Trophoblast cell (in vitro differentiated cells and primary cell): ENCODE data around the gene LYVE1.

ENCODE experiments used
- DNase-seq, 2 donors: peaks; one replicate each; pipeline ENCODE4 v3.0.0-alpha.2; 2016
- H2AFZ ChIP-seq: 2 replicates; pipeline ENCODE4 v1.6.1; 2013; ENCODE audit warnings: low read length, moderate library complexity, mild to moderate bottlenecking; ENCODE audit not compliant: insufficient read depth, poor library complexity
- H2AK5ac ChIP-seq: 2 replicates; pipeline ENCODE4 v1.6.1; 2013; ENCODE audit warnings: mild to moderate bottlenecking, low read length
- H2BK120ac ChIP-seq: 2 replicates; pipeline ENCODE4 v1.6.1; 2013; ENCODE audit warnings: low read length, mild to moderate bottlenecking, moderate library complexity; ENCODE audit not compliant: insufficient read depth, poor library complexity
- H2BK12ac ChIP-seq: 2 replicates; pipeline ENCODE4 v1.6.1; 2013; ENCODE audit warnings: mild to moderate bottlenecking, low read length, moderate library complexity
- H2BK5ac ChIP-seq: 2 replicates; pipeline ENCODE4 v1.6.1; 2013; ENCODE audit warnings: low read length, low read depth, moderate library complexity, mild to moderate bottlenecking; ENCODE audit not compliant: poor library complexity
- H3K14ac ChIP-seq: 2 replicates; pipeline ENCODE4 v1.6.1; 2013; ENCODE audit warnings: mild to moderate bottlenecking, low read length
- H3K18ac ChIP-seq: 2 replicates; pipeline ENCODE4 v1.6.1; 2013; ENCODE audit warnings: mild to moderate bottlenecking, low read length
- H3K23ac ChIP-seq: 2 replicates; pipeline ENCODE4 v1.6.1; 2013; ENCODE audit warnings: low read length
- H3K27ac ChIP-seq: 2 replicates; pipeline ENCODE4 v1.5.1; 2013; ENCODE audit warnings: low read depth, mild to moderate bottlenecking, inconsistent platforms, low read length, moderate library complexity
- H3K27me3 ChIP-seq: 2 replicates; pipeline ENCODE4 v1.6.1; 2013; ENCODE audit warnings: inconsistent platforms, mild to moderate bottlenecking, low read length, moderate library complexity; ENCODE audit not compliant: insufficient read depth
- H3K36me3 ChIP-seq, 2 experiments: 1 replicate in 1 of 2; 2 replicates in 1 of 2; pipeline ENCODE4 v1.6.1; 2013; ENCODE audit warnings: low read length in 2 of 2, mild to moderate bottlenecking in 2 of 2, moderate library complexity in 1 of 2; ENCODE audit not compliant: insufficient read depth in 2 of 2, control insufficient read depth in 1 of 2
- H3K4ac ChIP-seq: 2 replicates; pipeline ENCODE4 v1.6.1; 2013; ENCODE audit warnings: low read depth, mild to moderate bottlenecking, low read length, moderate library complexity
- H3K4me1 ChIP-seq, 2 experiments: 1 replicate in 1 of 2; 2 replicates in 1 of 2; pipeline ENCODE4 v1.6.1; 2013; ENCODE audit warnings: low read length in 2 of 2, mild to moderate bottlenecking in 2 of 2, moderate library complexity in 1 of 2; ENCODE audit not compliant: insufficient read depth in 2 of 2, control insufficient read depth in 1 of 2
- H3K4me2 ChIP-seq: 2 replicates; pipeline ENCODE4 v1.6.1; 2013; ENCODE audit warnings: inconsistent platforms, mild to moderate bottlenecking, low read length, moderate library complexity
- H3K4me3 ChIP-seq: 2 replicates; pipeline ENCODE4 v1.5.1; 2013; ENCODE audit warnings: mild to moderate bottlenecking, low read depth, low read length, inconsistent platforms
- H3K79me1 ChIP-seq: one replicate; pipeline ENCODE4 v1.6.1; 2013; ENCODE audit warnings: low read length
- H3K79me2 ChIP-seq: 2 replicates; pipeline ENCODE4 v1.6.1; 2013; ENCODE audit warnings: low read length, mild to moderate bottlenecking; ENCODE audit not compliant: control insufficient read depth, insufficient read depth, poor library complexity
- H3K9ac ChIP-seq: 2 replicates; pipeline ENCODE4 v1.6.1; 2013; ENCODE audit warnings: mild to moderate bottlenecking, low read length
- H3K9me3 ChIP-seq: 2 replicates; pipeline ENCODE4 v1.6.1; 2013; ENCODE audit warnings: low read depth, mild to moderate bottlenecking, control low read depth, inconsistent platforms, low read length; ENCODE audit not compliant: insufficient read depth
- H4K12ac ChIP-seq: 2 replicates; pipeline ENCODE4 v1.6.1; 2013; ENCODE audit warnings: low read depth, mild to moderate bottlenecking, low read length, moderate library complexity
- H4K8ac ChIP-seq: 2 replicates; pipeline ENCODE4 v1.6.1; 2013; ENCODE audit warnings: low read depth, mild to moderate bottlenecking, low read length, moderate library complexity
- H4K91ac ChIP-seq: one replicate; pipeline ENCODE4 v1.6.1; 2013; ENCODE audit warnings: low read depth, mild to moderate bottlenecking, low read length, moderate library complexity
- WGBS: extraction: QIAGEN DNeasy Blood & Tissue Kit; methylation state at CpG from one replicate; pipeline ENCODE4 v1.1.7; 2013; ENCODE audit warnings: missing lambda C conversion rate; ENCODE audit not compliant: insufficient read length, insufficient coverage; ENCODE audit errors: extremely low coverage; 5-methylcytosine and 5-hydroxymethylcytosine counted together

Gene LYVE1

DNA sequence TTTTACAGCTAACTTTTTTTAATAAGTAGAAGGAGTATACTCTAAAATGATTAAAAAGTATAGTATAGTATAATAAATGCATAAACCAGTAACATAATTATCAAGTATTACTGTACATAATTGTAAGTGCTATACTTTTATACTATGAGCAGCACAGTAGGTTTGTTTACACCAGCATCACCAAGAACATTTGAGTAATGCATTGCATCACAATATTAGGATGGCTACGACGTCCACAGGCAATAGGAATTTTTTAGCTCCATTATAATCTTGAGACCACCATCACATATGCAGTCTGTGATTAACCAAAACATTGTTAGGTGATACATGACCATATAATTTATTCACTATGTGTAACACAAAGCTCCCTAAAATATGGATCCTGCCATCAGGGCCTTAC, 47.9 kb downstream of the LYVE1 start:
- WGBS: no CpG with 5 or more reads among the region's 2 CpGs

DNA sequence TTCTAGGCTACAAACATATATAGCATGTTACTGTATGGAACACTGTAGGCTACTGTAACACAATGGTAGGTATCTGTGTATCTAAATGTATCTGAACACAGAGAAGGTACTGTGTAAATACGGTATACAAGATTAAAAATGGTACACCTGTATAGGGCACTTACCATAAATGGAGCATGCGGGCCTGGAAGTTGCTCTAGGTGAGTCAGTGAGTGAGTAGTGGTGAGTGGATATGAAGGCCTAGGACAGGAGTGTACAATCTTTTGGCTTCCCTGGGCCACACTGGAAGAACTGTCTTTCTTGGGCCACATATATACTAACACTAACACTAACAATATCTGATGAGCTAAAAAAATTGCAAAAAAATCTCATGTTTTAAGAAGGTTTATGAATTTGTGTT, 48.8 kb downstream of the LYVE1 start:
- H3K79me2 ChIP-seq: no peaks in the 10 kb centered on the region
- no peak overlapping the region for H2BK5ac ChIP-seq
- WGBS: no CpG with 5 or more reads among the region's 2 CpGs
- H3K14ac ChIP-seq: no peak overlapping the region
- no peaks in the 10 kb centered on the region for H3K9me3 ChIP-seq
- H3K27ac ChIP-seq: no peak overlapping the region
- no peak overlapping the region for H3K18ac ChIP-seq
- no peak overlapping the region for H4K91ac ChIP-seq
- no peak overlapping the region for H2AK5ac ChIP-seq
- DNase-seq: no peak
- no peak overlapping the region for H2BK120ac ChIP-seq
- no peaks in the 10 kb centered on the region for H3K27me3 ChIP-seq
- no peak overlapping the region for H3K9ac ChIP-seq
- H3K79me1 ChIP-seq: no peaks in the 10 kb centered on the region
- H3K4me1 ChIP-seq: no peaks in the 10 kb centered on the region
- no peak overlapping the region for H2AFZ ChIP-seq
- no peak overlapping the region for H3K4me3 ChIP-seq
- H2BK12ac ChIP-seq: no peak overlapping the region
- peaks cover 5 to 6% of the 10 kb centered on the region in 2 experiments for H3K36me3 ChIP-seq
- no peak overlapping the region for H3K4me2 ChIP-seq
- no peak overlapping the region for H3K23ac ChIP-seq
- H3K4ac ChIP-seq: no peak overlapping the region
- H4K12ac ChIP-seq: no peak overlapping the region
- no peak overlapping the region for H4K8ac ChIP-seq

More for the DNA sequence above, 47.9 kb downstream of the LYVE1 start:
- Histone ChIP-seq H3K23ac (no peak overlapping the region), H3K14ac (no peak overlapping the region), H3K36me3 (peaks cover 5 to 6% of the 10 kb centered on the region in 2 experiments), H2BK12ac (no peak overlapping the region), H3K18ac (no peak overlapping the region), H3K79me1 (no peaks in the 10 kb centered on the region), H3K27ac (no peak overlapping the region), H2AK5ac (no peak overlapping the region), H2BK120ac (no peak overlapping the region), H4K12ac (no peak overlapping the region), H3K9me3 (no peaks in the 10 kb centered on the region), H4K91ac (no peak overlapping the region), H3K4me2 (no peak overlapping the region), H3K9ac (no peak overlapping the region), H3K4me1 (no peaks in the 10 kb centered on the region), H2BK5ac (no peak overlapping the region), H2AFZ (no peak overlapping the region), H3K4ac (no peak overlapping the region), H3K79me2 (no peaks in the 10 kb centered on the region), H3K4me3 (no peak overlapping the region), H4K8ac (no peak overlapping the region), H3K27me3 (no peaks in the 10 kb centered on the region)
- peak in 1 of 2 donors; percentile 14 for DNase-seq

- Histone ChIP-seq H4K12ac (no peak overlapping the region), H2BK5ac (no peak overlapping the region), H3K14ac (no peak overlapping the region), H3K23ac (no peak overlapping the region), H3K79me1 (no peaks in the 10 kb centered on the region), H3K4me2 (no peak overlapping the region), H3K4ac (no peak overlapping the region), H3K9me3 (no peaks in the 10 kb centered on the region), H3K18ac (no peak overlapping the region), H3K4me1 (no peaks in the 10 kb centered on the region), H4K91ac (no peak overlapping the region), H2AK5ac (no peak overlapping the region), H3K36me3 (peaks cover 5 to 6% of the 10 kb centered on the region in 2 experiments), H3K79me2 (no peaks in the 10 kb centered on the region), H2AFZ (no peak overlapping the region), H3K27ac (no peak overlapping the region), H3K4me3 (no peak overlapping the region), H2BK12ac (no peak overlapping the region), H3K27me3 (no peaks in the 10 kb centered on the region), H2BK120ac (no peak overlapping the region), H3K9ac (no peak overlapping the region), H4K8ac (no peak overlapping the region)
- no CpG with 5 or more reads among the region's 2 CpGs for WGBS
- no peak for DNase-seq
Measured at GRCh38 chr11:10518891-10519290, 49.6 kb downstream of the LYVE1 start.

GRCh38 chr11:10518123-10518522, 50.3 kb downstream of the LYVE1 start:
- H3K9ac ChIP-seq: no peak overlapping the region
- no peak overlapping the region for H3K4me2 ChIP-seq
- H2AK5ac ChIP-seq: no peak overlapping the region
- H3K14ac ChIP-seq: no peak overlapping the region
- DNase-seq: no peak
- H2BK5ac ChIP-seq: no peak overlapping the region
- H4K91ac ChIP-seq: no peak overlapping the region
- H4K12ac ChIP-seq: no peak overlapping the region
- H3K36me3 ChIP-seq: peaks cover 5 to 6% of the 10 kb centered on the region in 2 experiments
- H3K18ac ChIP-seq: no peak overlapping the region
- no peaks in the 10 kb centered on the region for H3K79me1 ChIP-seq
- H3K4me3 ChIP-seq: no peak overlapping the region
- no peaks in the 10 kb centered on the region for H3K27me3 ChIP-seq
- no peak overlapping the region for H4K8ac ChIP-seq
- no peaks in the 10 kb centered on the region for H3K9me3 ChIP-seq
- H3K4me1 ChIP-seq: no peaks in the 10 kb centered on the region
- H3K27ac ChIP-seq: no peak overlapping the region
- no peaks in the 10 kb centered on the region for H3K79me2 ChIP-seq
- no peak overlapping the region for H2BK12ac ChIP-seq
- no peak overlapping the region for H2AFZ ChIP-seq
- no peak overlapping the region for H2BK120ac ChIP-seq
- no peak overlapping the region for H3K4ac ChIP-seq
- H3K23ac ChIP-seq: no peak overlapping the region
